Ectodermal cell (in vitro differentiated cells): Measurements from ENCODE around the gene DNAI4.

ENCODE experiments used
- H3K27ac ChIP-seq: 2 replicates; pipeline ENCODE4 v1.7.0; 2013; ENCODE audit warnings: mild to moderate bottlenecking, low read depth, low read length; ENCODE audit not compliant: insufficient read depth, poor library complexity, severe bottlenecking
- H3K27me3 ChIP-seq: 2 replicates; pipeline ENCODE4 v1.7.0; 2013; ENCODE audit warnings: mild to moderate bottlenecking, low read length; ENCODE audit not compliant: insufficient read depth, control insufficient read depth, poor library complexity, severe bottlenecking
- H3K36me3 ChIP-seq: one replicate; pipeline ENCODE4 v1.7.0; 2013; ENCODE audit warnings: low read length; ENCODE audit not compliant: control insufficient read depth, insufficient read depth
- H3K4me1 ChIP-seq: one replicate; pipeline ENCODE4 v1.7.0; 2013; ENCODE audit warnings: low read length; ENCODE audit not compliant: control insufficient read depth, insufficient read depth
- H3K4me3 ChIP-seq: 2 replicates; pipeline ENCODE4 v1.7.0; 2013; ENCODE audit warnings: low read depth, low read length, control low read depth; ENCODE audit not compliant: insufficient read depth
- H3K9me3 ChIP-seq: 2 replicates; pipeline ENCODE4 v1.7.0; 2013; ENCODE audit warnings: mild to moderate bottlenecking, low read length, moderate library complexity; ENCODE audit not compliant: control insufficient read depth
- WGBS, 2 experiments: methylation state at CpG; one replicate each; pipeline ENCODE4 v1.1.7; 2013; ENCODE audit warnings: missing lambda C conversion rate in 2 of 2; 5-methylcytosine and 5-hydroxymethylcytosine counted together

Gene DNAI4

GRCh38 chr1:66852870-66853269, 71.8 kb downstream of the DNAI4 start:
- Histone ChIP-seq H3K27me3 (no peaks in the 10 kb centered on the region), H3K4me3 (no peak overlapping the region), H3K9me3 (no peaks in the 10 kb centered on the region), H3K4me1 (peaks cover 7% of the 10 kb centered on the region), H3K27ac (no peak overlapping the region), H3K36me3 (no peaks in the 10 kb centered on the region)
- WGBS, 2 experiments: 90 to 95% methylated on average over 2 of the region's 2 CpGs

- H3K4me1 ChIP-seq: peaks cover 11% of the 10 kb centered on the region
- H3K27me3 ChIP-seq: no peaks in the 10 kb centered on the region
- H3K27ac ChIP-seq: no peak overlapping the region
- H3K4me3 ChIP-seq: no peak overlapping the region
- no peaks in the 10 kb centered on the region for H3K36me3 ChIP-seq
- H3K9me3 ChIP-seq: no peaks in the 10 kb centered on the region
- WGBS, 2 experiments: 83% methylated on average over 1 of the region's 1 CpG; no CpG with 5 or more reads in 1 of the 2 experiments
Observed at GRCh38 chr1:66850989-66851388, 73.7 kb downstream of the DNAI4 start.

GRCh38 chr1:66848193-66848592, 76.5 kb downstream of the DNAI4 start:
- Histone ChIP-seq H3K27me3 (no peaks in the 10 kb centered on the region), H3K4me3 (no peak overlapping the region), H3K27ac (peak overlapping the region; percentile 48), H3K4me1 (peaks cover 11% of the 10 kb centered on the region), H3K36me3 (no peaks in the 10 kb centered on the region), H3K9me3 (no peaks in the 10 kb centered on the region)
- WGBS, 2 experiments: 49 to 57% methylated on average over 2 of the region's 2 CpGs

- Histone ChIP-seq H3K4me1 (no peaks in the 10 kb centered on the region), H3K27me3 (no peaks in the 10 kb centered on the region), H3K27ac (no peak overlapping the region), H3K36me3 (no peaks in the 10 kb centered on the region), H3K9me3 (no peaks in the 10 kb centered on the region), H3K4me3 (no peak overlapping the region)
Observed at GRCh38 chr1:66840929-66841328, 83.7 kb downstream of the DNAI4 start.

- no peak overlapping the region for H3K27ac ChIP-seq
- H3K4me3 ChIP-seq: no peak overlapping the region
- no peaks in the 10 kb centered on the region for H3K36me3 ChIP-seq
- no peaks in the 10 kb centered on the region for H3K4me1 ChIP-seq
- H3K9me3 ChIP-seq: no peaks in the 10 kb centered on the region
- H3K27me3 ChIP-seq: no peaks in the 10 kb centered on the region
Observed at GRCh38 chr1:66834926-66835325, 89.7 kb downstream of the DNAI4 start.

- H3K4me1 ChIP-seq: no peaks in the 10 kb centered on the region
- H3K36me3 ChIP-seq: no peaks in the 10 kb centered on the region
- no peak overlapping the region for H3K27ac ChIP-seq
- H3K9me3 ChIP-seq: no peaks in the 10 kb centered on the region
- no peaks in the 10 kb centered on the region for H3K27me3 ChIP-seq
- no peak overlapping the region for H3K4me3 ChIP-seq
Observed at GRCh38 chr1:66833112-66833511, 91.5 kb downstream of the DNAI4 start.

- no peaks in the 10 kb centered on the region for H3K27me3 ChIP-seq
- H3K4me1 ChIP-seq: no peaks in the 10 kb centered on the region
- WGBS, 2 experiments: 83 to 90% methylated on average over 2 of the region's 3 CpGs
- H3K9me3 ChIP-seq: no peaks in the 10 kb centered on the region
- H3K4me3 ChIP-seq: no peak overlapping the region
- H3K27ac ChIP-seq: no peak overlapping the region
- H3K36me3 ChIP-seq: no peaks in the 10 kb centered on the region
Observed at GRCh38 chr1:66831529-66832239, 93.0 kb downstream of the DNAI4 start.

GRCh38 chr1:66824771-66825170, 99.9 kb downstream of the DNAI4 start:
- Histone ChIP-seq H3K4me1 (no peaks in the 10 kb centered on the region), H3K4me3 (no peak overlapping the region), H3K9me3 (no peaks in the 10 kb centered on the region), H3K36me3 (no peaks in the 10 kb centered on the region), H3K27me3 (no peaks in the 10 kb centered on the region), H3K27ac (no peak overlapping the region)
- 93% methylated on average over 1 of the region's 1 CpG; no CpG with 5 or more reads in 1 of the 2 experiments for WGBS, 2 experiments

GRCh38 chr1:66809736-66810326, 114.8 kb downstream of the DNAI4 start:
- H3K27me3 ChIP-seq: no peaks in the 10 kb centered on the region
- 81 to 88% methylated on average over 1 of the region's 1 CpG for WGBS, 2 experiments
- H3K36me3 ChIP-seq: no peaks in the 10 kb centered on the region
- no peaks in the 10 kb centered on the region for H3K4me1 ChIP-seq
- no peaks in the 10 kb centered on the region for H3K9me3 ChIP-seq
- no peak overlapping the region for H3K4me3 ChIP-seq
- no peak overlapping the region for H3K27ac ChIP-seq

GRCh38 chr1:66809245-66809644, 115.4 kb downstream of the DNAI4 start:
- Histone ChIP-seq H3K4me3 (no peak overlapping the region), H3K36me3 (no peaks in the 10 kb centered on the region), H3K9me3 (no peaks in the 10 kb centered on the region), H3K4me1 (no peaks in the 10 kb centered on the region), H3K27ac (no peak overlapping the region), H3K27me3 (no peaks in the 10 kb centered on the region)
- WGBS, 2 experiments: no CpG with 5 or more reads among the region's 1 CpG
